GM12878 (cell line): ENCODE measurements around the gene EHBP1. TPM values are rescaled to one million over a fixed set of nuclear protein-coding genes. Genes with fewer than 3 reads are reported as not detected.

ENCODE experiments used
- DPF2 ChIP-seq: fragments of 450-650 bp; IDR thresholded peaks from 2 replicates; pipeline ENCODE4 v1.6.1; 2017; ENCODE audit warnings: mild to moderate bottlenecking
- ESRRA ChIP-seq: IDR thresholded peaks from 2 replicates; pipeline ENCODE4 v1.6.1; 2012; ENCODE audit warnings: mild to moderate bottlenecking, low read length, improper control_type of control experiment
- LARP7 ChIP-seq: fragments of 450-650 bp; IDR thresholded peaks from 2 replicates; pipeline ENCODE4 v1.6.1; 2017; ENCODE audit warnings: mild to moderate bottlenecking
- MEF2A ChIP-seq: IDR thresholded peaks from 2 replicates; pipeline ENCODE4 v1.6.1; 2011; ENCODE audit warnings: low read depth, mild to moderate bottlenecking, low read length, moderate library complexity; ENCODE audit not compliant: insufficient read depth
- NR2C1 ChIP-seq: fragments of 450-650 bp; IDR thresholded peaks from 2 replicates; pipeline ENCODE4 v1.6.1; 2017; ENCODE audit warnings: antibody characterized with exemption, mild to moderate bottlenecking, moderate library complexity
- SMAD5 ChIP-seq: IDR thresholded peaks from 2 replicates; pipeline ENCODE4 v1.6.1; 2016; ENCODE audit warnings: antibody characterized with exemption, low read depth
- STAT3 ChIP-seq: IDR thresholded peaks from 2 replicates; pipeline ENCODE4 v1.6.1; 2011; ENCODE audit warnings: low read depth, low read length, improper control_type of control experiment
- TCF12 ChIP-seq: IDR thresholded peaks from 2 replicates; pipeline ENCODE4 v1.6.1; 2011; ENCODE audit warnings: low read depth, mild to moderate bottlenecking, low read length
- ZNF384 ChIP-seq: IDR thresholded peaks from 2 replicates; pipeline ENCODE4 v1.6.1; 2012; ENCODE audit warnings: low read depth, mild to moderate bottlenecking, low read length, improper control_type of control experiment, borderline replicate concordance
- polyA plus RNA-seq, 11 experiments: library from polyadenylated mRNA; depleted of rRNA in 4 of 11; unstranded in 6 of 11; stranded (reverse) in 5 of 11; fragments of >200 nt; fragmentation: Nextera tagmentation in 4 of 11; fragmentation: Illumina TruSeq in 1 of 11; extraction: Ambion mirVana in 4 of 11; extraction: Trizol in 1 of 11; gene quantifications; 1 replicate in 1 of 11; 2 replicates in 10 of 11; pipeline versions ENCODE4 v1.2.1 to v1.2.3, GENCODE V29; 2011 to 2016; ENCODE audit warnings: inconsistent platforms in 2 of 11, missing spikeins in 2 of 11, low read depth in 1 of 11
- total RNA-seq, 4 experiments: library from RNA; depleted of rRNA in 3 of 4; stranded (reverse); fragments of >200 nt in 3 of 4; fragmentation: Illumina TruSeq in 1 of 4; extraction: Trizol in 1 of 4; gene quantifications; 2 replicates each; pipeline versions ENCODE4 v1.2.1 to v1.2.3, GENCODE V29; 2013 to 2021
- TF ChIP-seq, protein P1 (sequence below): fragments of 450-650 bp; IDR thresholded peaks from 2 replicates; pipeline ENCODE4 v1.6.1; 2017; ENCODE audit warnings: low read depth, mild to moderate bottlenecking, moderate library complexity
- TF ChIP-seq, protein P2 (sequence below): fragments of 450-650 bp; IDR thresholded peaks from 2 replicates; pipeline ENCODE4 v1.6.1; 2017; ENCODE audit warnings: mild to moderate bottlenecking, moderate library complexity

The EHBP1 gene
- total and polyA plus RNA-seq, 10 of the 15 experiments (the other 5 are each of a cell fraction or from before 2014, with no cell fraction given), result 5.7 to 26.1 (median 13.6) TPM

DNA sequence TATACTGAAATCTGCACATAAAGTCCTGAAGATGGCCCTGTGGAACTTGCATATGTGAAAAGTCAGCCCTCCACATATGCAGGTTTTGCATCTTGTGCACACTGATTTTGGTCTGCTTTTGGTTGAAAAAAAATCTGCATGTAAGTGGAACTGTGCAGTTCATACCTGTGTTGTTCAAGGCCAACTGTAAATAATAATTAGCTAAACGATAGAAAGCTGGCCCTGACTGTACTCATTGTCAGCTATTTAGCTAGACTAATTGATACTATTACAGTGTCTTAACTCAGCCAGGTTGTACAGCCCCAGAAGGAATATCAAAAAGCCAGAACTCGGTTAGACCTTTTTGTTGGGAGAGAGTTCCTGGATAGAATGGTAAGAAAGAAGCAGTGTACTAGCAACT is 54.5 kb downstream of the EHBP1 start (continued):
- TF ChIP-seq ZNF384 (no peak), LARP7 (no peak), DPF2 (no peak), NR2C1 (no peak), ESRRA (no peak), SMAD5 (no peak), TCF12 (no peak), MEF2A (no peak), STAT3 (no peak)
- TF ChIP-seq, protein P1, sequence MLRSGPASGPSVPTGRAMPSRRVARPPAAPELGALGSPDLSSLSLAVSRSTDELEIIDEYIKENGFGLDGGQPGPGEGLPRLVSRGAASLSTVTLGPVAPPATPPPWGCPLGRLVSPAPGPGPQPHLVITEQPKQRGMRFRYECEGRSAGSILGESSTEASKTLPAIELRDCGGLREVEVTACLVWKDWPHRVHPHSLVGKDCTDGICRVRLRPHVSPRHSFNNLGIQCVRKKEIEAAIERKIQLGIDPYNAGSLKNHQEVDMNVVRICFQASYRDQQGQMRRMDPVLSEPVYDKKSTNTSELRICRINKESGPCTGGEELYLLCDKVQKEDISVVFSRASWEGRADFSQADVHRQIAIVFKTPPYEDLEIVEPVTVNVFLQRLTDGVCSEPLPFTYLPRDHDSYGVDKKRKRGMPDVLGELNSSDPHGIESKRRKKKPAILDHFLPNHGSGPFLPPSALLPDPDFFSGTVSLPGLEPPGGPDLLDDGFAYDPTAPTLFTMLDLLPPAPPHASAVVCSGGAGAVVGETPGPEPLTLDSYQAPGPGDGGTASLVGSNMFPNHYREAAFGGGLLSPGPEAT, result no peak
- TF ChIP-seq, protein P2, sequence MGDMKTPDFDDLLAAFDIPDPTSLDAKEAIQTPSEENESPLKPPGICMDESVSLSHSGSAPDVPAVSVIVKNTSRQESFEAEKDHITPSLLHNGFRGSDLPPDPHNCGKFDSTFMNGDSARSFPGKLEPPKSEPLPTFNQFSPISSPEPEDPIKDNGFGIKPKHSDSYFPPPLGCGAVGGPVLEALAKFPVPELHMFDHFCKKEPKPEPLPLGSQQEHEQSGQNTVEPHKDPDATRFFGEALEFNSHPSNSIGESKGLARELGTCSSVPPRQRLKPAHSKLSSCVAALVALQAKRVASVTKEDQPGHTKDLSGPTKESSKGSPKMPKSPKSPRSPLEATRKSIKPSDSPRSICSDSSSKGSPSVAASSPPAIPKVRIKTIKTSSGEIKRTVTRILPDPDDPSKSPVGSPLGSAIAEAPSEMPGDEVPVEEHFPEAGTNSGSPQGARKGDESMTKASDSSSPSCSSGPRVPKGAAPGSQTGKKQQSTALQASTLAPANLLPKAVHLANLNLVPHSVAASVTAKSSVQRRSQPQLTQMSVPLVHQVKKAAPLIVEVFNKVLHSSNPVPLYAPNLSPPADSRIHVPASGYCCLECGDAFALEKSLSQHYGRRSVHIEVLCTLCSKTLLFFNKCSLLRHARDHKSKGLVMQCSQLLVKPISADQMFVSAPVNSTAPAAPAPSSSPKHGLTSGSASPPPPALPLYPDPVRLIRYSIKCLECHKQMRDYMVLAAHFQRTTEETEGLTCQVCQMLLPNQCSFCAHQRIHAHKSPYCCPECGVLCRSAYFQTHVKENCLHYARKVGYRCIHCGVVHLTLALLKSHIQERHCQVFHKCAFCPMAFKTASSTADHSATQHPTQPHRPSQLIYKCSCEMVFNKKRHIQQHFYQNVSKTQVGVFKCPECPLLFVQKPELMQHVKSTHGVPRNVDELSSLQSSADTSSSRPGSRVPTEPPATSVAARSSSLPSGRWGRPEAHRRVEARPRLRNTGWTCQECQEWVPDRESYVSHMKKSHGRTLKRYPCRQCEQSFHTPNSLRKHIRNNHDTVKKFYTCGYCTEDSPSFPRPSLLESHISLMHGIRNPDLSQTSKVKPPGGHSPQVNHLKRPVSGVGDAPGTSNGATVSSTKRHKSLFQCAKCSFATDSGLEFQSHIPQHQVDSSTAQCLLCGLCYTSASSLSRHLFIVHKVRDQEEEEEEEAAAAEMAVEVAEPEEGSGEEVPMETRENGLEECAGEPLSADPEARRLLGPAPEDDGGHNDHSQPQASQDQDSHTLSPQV, result no peak
